GM12892 (cell line): Measurements from ENCODE around the gene PIGS.

Experiments
- POLR2A ChIP-seq: IDR thresholded peaks from 2 replicates; pipeline ENCODE4 v1.6.1; 2011; ENCODE audit warnings: low read depth, low read length, control low read depth
- POLR2AphosphoS5 ChIP-seq: IDR thresholded peaks from 2 replicates; pipeline ENCODE4 v1.6.1; 2011; ENCODE audit warnings: low read depth, low read length, control low read depth

- no peak for TF ChIP-seq POLR2A
- no peak for TF ChIP-seq POLR2AphosphoS5
These were observed 46.6 kb downstream of the PIGS start for GRCh38 chr17:28524476-28525424.
